ENCODE data around the gene TPST2.

TPST2 gene

GRCh38 chr22:26616650-26617049 lies 26.7 kb upstream of the TPST2 start:
- TF ChIP-seq REST (IDR thresholded peaks at IDR 0.05; ENCODE audit: insufficient read depth in 1 of 2, low read depth in 2 of 2, low read length in 2 of 2) (no peak), TAF1 (IDR thresholded peaks at IDR 0.05; ENCODE audit: borderline replicate concordance, insufficient read depth, low read length) (no peak), POLR2AphosphoS5 (IDR thresholded peaks at IDR 0.05; ENCODE audit: low read depth, low read length) (no peak), SIN3A (IDR thresholded peaks at IDR 0.05; ENCODE audit: borderline replicate concordance, insufficient read depth, low read length) (no peak), FOXP2 (optimal IDR thresholded peaks at IDR 0.05; ENCODE audit: borderline replicate concordance, extremely low read depth, extremely low read length, insufficient read depth) (no peak)

- TF ChIP-seq FOXP2 (optimal IDR thresholded peaks at IDR 0.05; ENCODE audit: borderline replicate concordance, extremely low read depth, extremely low read length, insufficient read depth): no peak
- TF ChIP-seq POLR2AphosphoS5 (IDR thresholded peaks at IDR 0.05; ENCODE audit: low read depth, low read length): no peak
- TF ChIP-seq REST (IDR thresholded peaks at IDR 0.05; ENCODE audit: insufficient read depth in 1 of 2, low read depth in 2 of 2, low read length in 2 of 2): no peak
- TF ChIP-seq TAF1 (IDR thresholded peaks at IDR 0.05; ENCODE audit: borderline replicate concordance, insufficient read depth, low read length): no peak
- TF ChIP-seq SIN3A (IDR thresholded peaks at IDR 0.05; ENCODE audit: borderline replicate concordance, insufficient read depth, low read length): no peak
Observed at GRCh38 chr22:26615830-26616435, 26.0 kb upstream of the TPST2 start.

GRCh38 chr22:26615149-26615548 lies 25.2 kb upstream of the TPST2 start:
- TF ChIP-seq SIN3A (IDR thresholded peaks at IDR 0.05; ENCODE audit: borderline replicate concordance, insufficient read depth, low read length): no peak
- TF ChIP-seq FOXP2 (optimal IDR thresholded peaks at IDR 0.05; ENCODE audit: borderline replicate concordance, extremely low read depth, extremely low read length, insufficient read depth): no peak
- TF ChIP-seq POLR2AphosphoS5 (IDR thresholded peaks at IDR 0.05; ENCODE audit: low read depth, low read length): no peak
- TF ChIP-seq TAF1 (IDR thresholded peaks at IDR 0.05; ENCODE audit: borderline replicate concordance, insufficient read depth, low read length): no peak
- TF ChIP-seq REST (IDR thresholded peaks at IDR 0.05; ENCODE audit: insufficient read depth in 1 of 2, low read depth in 2 of 2, low read length in 2 of 2): no peak

GRCh38 chr22:26614322-26614721 lies 24.4 kb upstream of the TPST2 start:
- TF ChIP-seq POLR2AphosphoS5 (IDR thresholded peaks at IDR 0.05; ENCODE audit: low read depth, low read length) (no peak), TAF1 (IDR thresholded peaks at IDR 0.05; ENCODE audit: borderline replicate concordance, insufficient read depth, low read length) (no peak), REST (IDR thresholded peaks at IDR 0.05; ENCODE audit: insufficient read depth in 1 of 2, low read depth in 2 of 2, low read length in 2 of 2) (no peak), SIN3A (IDR thresholded peaks at IDR 0.05; ENCODE audit: borderline replicate concordance, insufficient read depth, low read length) (no peak), FOXP2 (optimal IDR thresholded peaks at IDR 0.05; ENCODE audit: borderline replicate concordance, extremely low read depth, extremely low read length, insufficient read depth) (no peak)

Measured in PFSK-1 (cell line).